CD4-positive, alpha-beta T cell treated with Interleukin-10 for 1 hour (primary cell): ENCODE data around the gene CNTNAP2.

ENCODE experiments used
- DNase-seq: peaks from one replicate; pipeline ENCODE4 v3.0.0-alpha.2; 2020

CNTNAP2 gene

DNA sequence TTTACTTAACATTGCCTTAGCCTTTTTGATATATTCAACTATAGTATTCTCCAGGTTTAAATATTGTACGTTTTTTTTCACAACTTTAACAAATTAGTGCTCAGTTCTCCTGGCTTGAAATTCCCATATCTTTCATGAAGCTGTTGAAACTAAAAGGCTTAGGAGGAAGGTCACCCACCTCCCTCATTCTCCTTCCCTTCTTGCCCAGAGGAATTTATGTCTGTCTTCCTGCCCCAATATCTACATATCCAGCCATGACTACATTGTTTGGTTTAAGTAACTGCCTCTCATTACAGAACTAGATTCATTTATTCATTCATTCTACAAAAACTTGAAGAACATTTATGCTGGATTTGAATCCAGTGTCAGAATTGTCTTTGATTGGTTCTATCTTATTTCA, 2219.2 kb downstream of the CNTNAP2 start:
- no peak for DNase-seq

DNA sequence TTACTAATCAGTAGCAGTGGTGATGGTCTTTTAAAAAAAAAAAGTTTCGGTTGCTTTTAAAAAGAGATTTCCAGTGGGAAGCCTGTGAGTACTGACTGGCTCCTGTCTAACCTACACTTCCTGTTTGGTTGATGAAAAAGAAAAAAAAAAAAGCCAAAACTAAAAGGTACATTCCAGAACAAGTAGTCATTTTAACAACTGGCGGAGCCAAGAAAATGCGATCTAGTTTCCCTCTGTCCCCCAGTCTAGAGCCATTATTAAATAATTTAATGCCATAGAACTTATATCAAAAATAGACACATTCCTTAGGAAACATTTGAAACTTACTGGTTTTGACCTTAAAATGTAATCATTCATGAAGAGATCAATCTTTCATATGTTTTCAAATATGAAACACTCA, 2219.8 kb downstream of the CNTNAP2 start:
- DNase-seq: no peak

DNA sequence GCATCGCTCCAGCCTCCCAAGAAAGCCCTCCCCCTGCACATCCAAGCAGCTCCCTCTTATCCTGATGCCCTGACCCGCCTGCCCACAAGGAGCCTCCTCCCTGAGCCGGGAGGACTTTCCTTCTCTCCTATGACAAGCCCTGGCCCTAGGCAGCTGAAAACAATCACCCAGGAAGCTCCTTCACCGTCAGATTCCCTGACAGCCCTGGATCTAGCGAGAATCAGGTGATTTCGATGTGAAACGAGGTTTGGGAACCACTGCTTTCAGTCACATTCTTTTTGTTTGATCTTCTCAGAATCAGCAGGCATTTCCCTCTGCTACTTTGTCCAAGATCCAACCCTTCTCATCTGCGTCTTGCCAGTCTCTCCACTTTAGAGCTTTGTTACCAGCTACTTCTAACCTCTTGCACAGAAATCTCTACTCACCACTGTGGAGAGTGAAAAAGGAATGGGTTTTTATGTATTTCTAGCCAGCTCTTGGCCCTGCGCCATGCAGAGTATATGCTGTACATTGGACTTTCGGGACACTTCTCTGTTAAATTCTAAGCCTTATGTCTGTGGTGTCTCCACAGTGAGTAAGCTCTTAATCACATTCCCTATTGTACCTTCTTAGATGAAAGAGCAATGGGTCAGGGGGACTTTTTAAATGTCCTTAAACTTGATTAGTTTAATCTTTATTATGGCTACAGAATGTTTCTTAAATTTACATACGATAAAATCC, 2220.8 kb downstream of the CNTNAP2 start:
- no peak for DNase-seq

- no peak for DNase-seq
Observed at GRCh38 chr7:148337995-148338747, 2221.6 kb downstream of the CNTNAP2 start.

GRCh38 chr7:148340438-148341280, 2224.1 kb downstream of the CNTNAP2 start:
- DNase-seq: no peak

DNA sequence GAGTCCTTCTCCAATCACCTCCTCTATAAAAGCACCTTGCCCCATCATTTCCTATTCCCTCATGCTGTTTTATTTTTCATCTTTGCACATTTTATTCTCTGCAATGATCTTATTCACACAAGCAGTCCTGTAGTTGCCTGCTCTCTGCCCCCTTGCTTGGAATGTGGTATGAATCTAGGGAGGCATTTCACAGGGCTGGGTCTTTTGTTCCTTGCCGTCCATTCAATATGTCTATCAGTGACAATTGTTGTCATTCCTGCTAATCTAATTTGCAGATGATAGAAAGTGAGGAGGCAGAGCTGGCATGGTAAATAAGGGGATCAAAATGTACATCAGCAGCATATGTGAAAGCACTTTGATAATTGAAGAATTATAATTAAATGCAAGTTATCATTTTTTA, 2227.8 kb downstream of the CNTNAP2 start:
- no peak for DNase-seq

DNA sequence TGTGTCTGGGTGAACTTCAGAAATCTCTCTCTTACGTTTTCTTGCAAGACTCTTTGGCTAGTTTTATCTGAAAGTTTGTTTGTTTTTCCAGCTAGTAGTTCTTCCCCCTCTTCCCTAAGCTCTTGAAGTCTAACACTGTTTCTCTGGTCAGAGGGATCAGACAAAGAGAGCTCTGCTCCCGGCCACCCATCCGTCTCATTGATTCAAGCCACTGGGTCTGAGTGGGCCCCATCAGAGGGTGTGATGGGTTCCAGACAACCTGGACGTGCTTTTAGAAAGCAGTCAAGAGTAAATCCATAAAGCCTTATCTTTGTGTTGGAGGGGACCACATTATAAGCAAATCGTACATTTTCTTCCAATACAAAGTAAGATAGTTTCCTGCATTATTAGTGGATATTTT, 2231.4 kb downstream of the CNTNAP2 start:
- no peak for DNase-seq

- no peak for DNase-seq
Observed at GRCh38 chr7:148348466-148348865, 2231.9 kb downstream of the CNTNAP2 start.

- no peak for DNase-seq
Observed at GRCh38 chr7:148356303-148356702, 2239.7 kb downstream of the CNTNAP2 start.

- no peak for DNase-seq
Observed at GRCh38 chr7:148362541-148362940, 2245.9 kb downstream of the CNTNAP2 start.

DNA sequence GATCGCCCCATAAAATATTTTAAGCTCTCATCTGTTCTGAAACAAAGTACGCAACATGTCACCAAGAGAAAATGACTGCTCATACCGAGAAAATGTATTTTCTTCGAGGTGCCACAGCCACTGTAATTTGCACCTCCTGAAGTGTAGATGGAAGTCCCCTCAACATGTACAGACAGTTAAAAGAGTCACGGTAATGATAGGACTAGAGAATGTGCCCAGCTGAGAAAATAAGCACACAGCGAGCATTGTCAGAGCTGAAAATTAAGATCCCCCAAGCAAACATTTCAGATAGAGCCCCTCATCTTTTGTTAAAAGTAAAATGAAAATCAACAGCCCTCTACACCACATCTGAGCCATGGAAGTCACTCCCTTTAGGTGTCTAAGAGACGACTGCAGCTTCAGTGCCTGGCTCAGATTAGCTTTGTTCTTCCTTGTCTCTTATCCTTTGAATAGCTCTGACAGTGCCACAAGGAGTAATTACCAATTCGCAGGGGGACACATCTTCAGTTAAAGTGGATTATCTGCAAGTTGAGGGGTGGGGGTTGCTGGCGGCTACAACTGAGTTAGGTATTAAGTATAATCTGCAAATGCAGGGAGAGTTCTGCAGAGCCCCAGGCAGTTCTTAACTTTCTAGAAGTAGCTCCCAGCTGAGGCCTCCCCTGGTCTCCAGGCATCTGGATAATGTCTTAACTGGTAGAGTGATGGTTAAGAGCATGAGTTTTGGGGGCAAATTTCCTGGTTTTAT, 2251.3 kb downstream of the CNTNAP2 start:
- no peak for DNase-seq

DNA sequence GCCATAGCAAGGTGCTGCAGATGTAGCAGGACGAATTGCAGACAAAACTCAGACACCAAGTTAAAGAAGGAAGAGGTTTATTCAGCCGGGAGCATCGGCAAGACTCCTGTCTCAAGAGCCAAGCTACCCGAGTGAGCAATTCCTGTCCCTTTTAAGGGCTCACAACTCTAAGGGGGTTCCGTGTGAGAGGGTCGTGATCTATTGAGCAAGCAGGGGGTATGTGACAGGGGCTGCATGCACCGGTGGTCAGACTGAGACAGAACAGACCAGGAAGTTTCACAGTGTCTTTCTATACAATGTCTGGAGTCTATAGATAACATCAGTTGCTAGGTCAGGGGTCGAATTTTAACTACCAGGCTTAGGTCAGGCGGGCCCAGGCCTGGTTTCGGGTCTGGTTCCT, 2252.0 kb downstream of the CNTNAP2 start:
- no peak for DNase-seq

GRCh38 chr7:148371280-148371937, 2254.8 kb downstream of the CNTNAP2 start:
- DNase-seq: no peak

DNA sequence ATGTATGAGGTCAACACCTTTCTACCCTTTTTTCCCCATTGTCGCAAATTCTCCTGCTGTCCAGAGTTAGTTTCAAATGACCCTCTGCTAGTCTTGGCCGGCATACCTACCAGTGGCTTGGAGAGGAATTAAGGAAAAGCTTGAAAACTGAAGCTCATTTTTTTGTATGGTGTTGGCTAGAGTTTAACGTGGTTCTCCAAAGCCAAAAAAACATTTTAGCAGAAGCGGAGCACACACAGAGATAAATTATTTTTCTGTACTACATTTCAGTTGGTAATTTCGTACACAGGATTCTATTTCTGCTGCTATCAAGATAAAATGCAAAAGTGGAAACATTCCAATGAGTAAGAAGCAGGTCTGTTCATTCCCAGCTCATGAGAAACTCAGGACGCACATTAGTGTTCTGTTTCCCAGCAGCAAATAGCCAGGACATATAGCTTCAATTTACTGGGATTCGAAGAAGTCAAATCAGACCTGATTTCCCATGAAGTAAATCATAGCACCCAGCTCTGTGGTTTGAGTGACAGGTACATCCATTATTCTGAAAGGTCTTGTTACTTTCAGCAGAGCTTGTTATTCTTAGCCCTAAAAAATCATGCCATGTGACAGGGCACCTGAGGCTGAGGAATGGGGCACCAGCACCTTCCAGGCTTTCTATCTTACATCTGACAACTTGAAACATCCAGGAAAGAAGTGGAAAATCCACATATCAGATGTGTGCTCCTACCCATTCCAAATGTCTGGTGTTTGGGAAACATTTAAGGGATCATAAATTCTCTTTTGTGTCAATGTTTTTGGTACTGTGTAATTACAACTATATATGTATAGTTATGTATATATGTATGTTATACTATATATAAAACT, 2258.0 kb downstream of the CNTNAP2 start:
- DNase-seq: no peak

DNA sequence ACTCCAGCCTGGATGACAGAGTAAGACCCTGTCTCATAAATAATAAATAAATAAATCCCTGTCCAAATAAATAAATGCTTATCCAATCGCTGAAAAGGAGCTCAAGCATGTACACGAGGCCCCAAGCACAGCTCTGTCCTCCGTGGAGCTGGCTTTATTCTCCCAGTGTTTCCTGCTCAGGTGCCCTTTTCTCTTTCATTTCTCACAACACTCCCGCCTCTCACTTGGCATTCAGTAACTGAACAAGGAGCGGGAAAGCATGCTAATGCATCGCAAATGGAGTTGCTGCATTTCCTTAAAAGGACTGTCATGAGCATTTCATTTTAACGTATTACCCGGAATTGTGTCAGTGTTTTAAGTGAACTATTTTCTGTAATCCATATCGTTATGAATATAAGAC, 2263.1 kb downstream of the CNTNAP2 start:
- DNase-seq: no peak

DNA sequence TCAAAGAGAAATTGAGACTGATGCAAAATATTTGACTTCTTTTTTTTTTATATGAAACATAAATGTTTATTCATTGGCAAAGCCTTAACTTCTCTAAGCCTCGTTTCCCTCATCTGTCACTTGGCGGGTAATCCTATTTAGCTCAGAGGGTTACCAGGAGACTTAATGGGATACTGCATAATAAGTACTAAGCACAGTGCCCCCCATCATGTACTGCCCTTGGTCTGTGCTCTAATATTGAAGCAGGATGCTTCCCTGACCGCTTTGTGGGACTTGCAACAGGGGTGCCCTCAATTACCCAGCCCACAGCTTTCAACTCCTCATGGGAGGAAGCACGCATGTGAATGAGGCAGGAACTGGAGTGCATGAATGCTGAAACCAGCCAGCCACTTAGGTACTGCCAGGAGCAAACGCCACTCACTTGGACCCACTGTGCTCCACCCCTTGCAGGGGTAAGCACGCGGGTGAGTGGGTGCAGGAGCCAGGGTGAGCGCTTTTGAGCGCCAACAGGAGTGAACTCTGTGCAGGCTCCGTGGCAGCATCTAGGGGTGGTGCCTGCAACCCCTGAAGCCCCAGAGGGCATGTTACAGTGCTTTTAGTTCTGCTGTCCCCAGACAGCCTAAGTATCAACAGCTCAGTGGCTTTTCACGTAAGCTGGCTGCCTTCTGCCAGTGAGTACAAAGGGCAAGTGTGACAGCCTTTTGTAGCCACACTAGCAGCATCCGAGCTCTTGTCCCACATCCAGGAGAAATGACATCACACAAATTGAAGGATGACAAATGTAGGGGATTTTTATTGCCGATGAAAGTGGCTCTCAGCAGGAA, 2264.2 kb downstream of the CNTNAP2 start:
- no peak for DNase-seq

- DNase-seq: no peak
Observed at GRCh38 chr7:148382596-148382995, 2266.0 kb downstream of the CNTNAP2 start.

DNA sequence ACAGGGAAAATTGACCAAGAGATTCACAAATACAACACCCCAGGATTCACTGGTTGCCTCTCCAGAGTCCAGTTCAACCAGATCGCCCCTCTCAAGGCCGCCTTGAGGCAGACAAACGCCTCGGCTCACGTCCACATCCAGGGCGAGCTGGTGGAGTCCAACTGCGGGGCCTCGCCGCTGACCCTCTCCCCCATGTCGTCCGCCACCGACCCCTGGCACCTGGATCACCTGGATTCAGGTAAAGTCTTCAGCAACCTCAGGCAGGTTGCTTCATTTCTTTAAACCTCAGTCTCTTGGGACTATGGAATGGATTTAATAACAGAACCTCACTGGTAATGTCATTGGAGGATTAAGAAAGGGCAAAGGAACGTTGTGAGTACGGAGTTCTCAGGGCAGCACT, 2267.1 kb downstream of the CNTNAP2 start:
- no peak for DNase-seq

GRCh38 chr7:148385009-148385682, 2268.5 kb downstream of the CNTNAP2 start:
- no peak for DNase-seq

DNA sequence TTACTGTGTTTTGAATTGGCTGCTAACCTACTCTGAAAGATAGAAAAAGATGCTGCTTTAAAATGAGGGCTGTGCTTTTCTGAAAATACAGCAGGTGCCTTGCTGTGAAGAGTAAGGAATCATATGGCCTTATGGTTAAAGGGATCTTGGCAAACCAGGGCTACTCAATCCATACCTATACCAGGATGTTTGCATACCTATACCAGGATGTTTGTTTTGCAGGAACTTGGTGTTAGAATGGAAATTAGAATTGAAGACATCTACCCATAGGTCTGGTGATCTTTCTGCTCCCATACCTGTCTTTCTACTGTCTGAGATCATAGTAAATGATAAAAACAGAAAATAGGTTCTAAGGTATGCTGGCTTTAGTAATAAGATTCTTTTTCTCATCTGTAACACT, 2273.8 kb downstream of the CNTNAP2 start:
- DNase-seq: no peak
